Activated T-cell treated with anti-CD3 and anti-CD28 coated beads, Interleukin-2, amount 50 U/mL, for 4 hours (primary cell): ENCODE data around the gene EPHB1. TPM values are rescaled to one million over a fixed set of nuclear protein-coding genes. Genes with fewer than 3 reads are reported as not detected.
"Not testable (repeated sequence)": the region's sequence is repeated elsewhere in the genome, so short reads cannot be mapped to it uniquely, and the experiment has no call there.

ENCODE experiments used
- ATAC-seq, 2 donors: fragments of 200-7000 bp; cut with Tn5 transposase; one replicate each; pipeline ENCODE4 v1.10.0; 2021
- DNase-seq: peaks from one replicate; pipeline ENCODE4 v3.0.0-alpha.2; 2020
- H3K27me3 Mint-ChIP-seq: one replicate; pipeline ENCODE4 v1.8.0; 2021; ENCODE audit warnings: low read depth, mixed read lengths
- H3K36me3 Mint-ChIP-seq: one replicate; pipeline ENCODE4 v1.8.0; 2022; ENCODE audit warnings: mixed read lengths; ENCODE audit not compliant: insufficient read depth
- H3K4me1 Mint-ChIP-seq: one replicate; pipeline ENCODE4 v1.8.0; 2021; ENCODE audit warnings: low read depth, mixed read lengths
- H3K4me3 Mint-ChIP-seq: one replicate; pipeline ENCODE4 v1.8.0; 2021; ENCODE audit warnings: mild to moderate bottlenecking, moderate library complexity, mixed read lengths
- H3K9me3 Mint-ChIP-seq: one replicate; pipeline ENCODE4 v1.8.0; 2021; ENCODE audit warnings: mixed read lengths
- total RNA-seq, 3 donors: library from RNA; stranded (reverse); gene quantifications; one replicate each; pipeline ENCODE4 v1.2.1, GENCODE V29; 2021

EPHB1 gene
- total RNA-seq, 3 donors from 2014 or later = 0.50 to 0.71 (median 0.68) TPM

DNA sequence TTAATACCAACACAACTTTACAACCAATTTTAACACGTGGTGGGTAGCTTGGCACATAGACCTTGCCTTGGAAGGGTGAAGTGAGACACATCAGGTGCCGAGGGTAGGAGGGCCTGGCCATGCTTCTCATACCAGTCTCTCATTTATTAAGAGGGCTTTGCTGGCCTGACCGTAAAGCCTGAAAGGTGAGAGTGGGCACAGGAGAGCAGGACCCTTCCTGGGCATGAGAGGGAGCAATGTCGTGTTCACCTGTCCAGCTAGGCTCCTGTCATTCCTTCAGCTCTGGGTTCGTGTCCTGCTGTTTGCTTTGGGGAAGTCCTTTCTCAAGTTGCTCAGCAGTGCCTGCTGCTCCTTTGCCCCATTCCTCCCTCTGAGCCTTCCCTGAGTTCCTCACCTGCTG, 294.4 kb downstream of the EPHB1 start:
- no peaks in the 10 kb centered on the region for H3K4me1 Mint-ChIP-seq
- H3K4me3 Mint-ChIP-seq = no peak overlapping the region
- H3K27me3 Mint-ChIP-seq = no peaks in the 10 kb centered on the region
- H3K36me3 Mint-ChIP-seq = no peaks in the 10 kb centered on the region
- H3K9me3 Mint-ChIP-seq = no peaks in the 10 kb centered on the region
- ATAC-seq (no peak), DNase-seq (no peak)

DNA sequence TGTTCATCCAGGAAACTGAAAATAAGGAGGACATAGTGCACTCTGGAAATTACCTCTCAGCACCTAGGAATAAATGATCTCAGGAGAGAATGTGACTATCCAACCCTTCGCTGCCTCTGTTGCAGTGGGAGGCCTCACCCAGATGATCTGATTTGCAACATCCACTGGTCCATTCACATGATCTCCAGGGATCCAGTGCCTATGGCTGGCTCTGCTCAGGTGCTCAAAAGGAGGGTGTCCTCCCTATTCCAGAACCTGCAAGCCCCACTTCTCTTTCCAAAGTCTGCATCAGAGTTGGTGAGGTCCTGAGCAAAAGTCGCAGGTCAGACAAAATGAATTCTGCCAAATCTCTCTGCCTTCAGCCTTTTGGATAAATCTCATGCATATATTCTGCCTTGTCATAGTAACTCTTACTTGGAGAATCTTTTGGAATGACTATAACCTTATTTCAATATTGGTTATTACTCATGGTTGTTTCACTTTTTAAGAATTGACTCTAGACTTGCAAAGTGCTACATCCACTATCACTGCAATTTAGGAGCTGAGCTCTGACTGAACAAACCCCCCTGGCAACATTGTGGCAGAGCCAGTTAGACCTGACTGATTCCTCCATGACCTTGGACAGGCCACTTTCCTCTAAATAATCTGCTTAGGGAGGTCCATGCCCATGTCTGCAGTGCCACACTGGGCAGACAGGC, 295.1 kb downstream of the EPHB1 start:
- Mint-ChIP-seq H3K36me3 (no peaks in the 10 kb centered on the region), H3K4me3 (no peak overlapping the region), H3K27me3 (no peaks in the 10 kb centered on the region), H3K9me3 (no peaks in the 10 kb centered on the region), H3K4me1 (no peaks in the 10 kb centered on the region)
- ATAC-seq (no peak), DNase-seq (no peak)

- H3K36me3 Mint-ChIP-seq = no peaks in the 10 kb centered on the region
- no peaks in the 10 kb centered on the region for H3K9me3 Mint-ChIP-seq
- no peak overlapping the region for H3K4me3 Mint-ChIP-seq
- ATAC-seq = no peak
- H3K4me1 Mint-ChIP-seq = no peaks in the 10 kb centered on the region
- no peaks in the 10 kb centered on the region for H3K27me3 Mint-ChIP-seq
- no peak for DNase-seq
These were observed 296.9 kb downstream of the EPHB1 start for GRCh38 chr3:135091946-135092345.

DNA sequence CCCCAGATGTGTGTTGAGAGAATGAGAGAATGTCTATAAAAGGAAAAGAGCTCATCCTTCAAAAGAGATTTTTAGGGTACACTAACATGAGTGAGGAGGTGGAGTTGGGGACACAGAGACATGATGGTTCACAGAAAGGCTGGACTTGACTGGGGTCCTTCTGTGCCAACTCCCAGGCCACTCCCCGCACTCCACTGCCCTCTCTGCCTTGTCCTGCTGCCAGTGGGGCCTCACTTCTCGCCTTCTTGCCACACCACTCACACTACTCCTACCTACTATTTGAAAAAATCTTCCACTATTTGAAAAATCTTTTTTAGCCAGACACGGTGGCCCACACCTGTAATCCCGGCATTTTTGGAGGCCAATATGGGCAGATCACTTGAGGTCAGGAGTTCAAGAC, 298.1 kb downstream of the EPHB1 start:
- no peak overlapping the region for H3K4me3 Mint-ChIP-seq
- no peak for DNase-seq
- H3K4me1 Mint-ChIP-seq = no peaks in the 10 kb centered on the region
- no peaks in the 10 kb centered on the region for H3K27me3 Mint-ChIP-seq
- no peaks in the 10 kb centered on the region for H3K9me3 Mint-ChIP-seq
- H3K36me3 Mint-ChIP-seq = no peaks in the 10 kb centered on the region
- ATAC-seq = no peak

DNA sequence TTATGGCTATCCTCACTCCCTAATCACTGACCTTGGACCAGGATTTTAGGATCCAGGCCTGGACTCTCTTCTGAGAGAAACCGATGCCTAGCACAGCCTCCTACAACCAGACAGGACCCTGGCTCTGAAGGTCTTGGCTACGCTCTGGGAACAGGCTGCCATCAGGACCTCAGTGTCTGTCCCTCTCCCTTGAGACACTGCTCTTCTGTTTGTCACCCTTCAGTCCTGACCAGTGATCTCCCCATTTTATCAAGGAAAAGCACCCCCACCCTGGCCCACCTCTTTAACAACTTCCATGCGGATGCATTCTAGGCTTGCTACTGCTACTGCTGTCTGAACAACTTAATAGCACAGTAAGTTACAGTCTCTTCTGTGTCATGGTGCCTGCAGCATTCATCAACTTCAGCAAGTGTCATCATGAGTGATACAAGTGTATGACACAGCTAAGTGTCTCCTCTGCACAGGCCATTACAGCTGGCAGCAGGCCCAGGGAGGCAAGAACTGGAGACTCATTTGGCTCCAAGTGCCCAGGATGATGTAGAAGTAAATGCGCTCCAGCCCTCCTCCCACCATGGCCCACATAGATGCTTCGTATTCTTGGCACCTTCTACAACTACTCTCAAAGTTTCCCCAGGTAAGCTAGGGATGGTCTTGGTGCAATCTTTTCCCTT, 302.4 kb downstream of the EPHB1 start:
- no peak for DNase-seq
- ATAC-seq = no peak
- Mint-ChIP-seq H3K27me3 (no peaks in the 10 kb centered on the region), H3K9me3 (no peaks in the 10 kb centered on the region), H3K4me3 (no peak overlapping the region), H3K36me3 (no peaks in the 10 kb centered on the region), H3K4me1 (no peaks in the 10 kb centered on the region)

GRCh38 chr3:135099734-135100355, 304.8 kb downstream of the EPHB1 start:
- H3K27me3 Mint-ChIP-seq = no peaks in the 10 kb centered on the region
- H3K36me3 Mint-ChIP-seq = no peaks in the 10 kb centered on the region
- H3K9me3 Mint-ChIP-seq = no peaks in the 10 kb centered on the region
- ATAC-seq (no peak), DNase-seq (no peak)
- no peaks in the 10 kb centered on the region for H3K4me1 Mint-ChIP-seq
- no peak overlapping the region for H3K4me3 Mint-ChIP-seq

- H3K36me3 Mint-ChIP-seq = no peaks in the 10 kb centered on the region
- H3K4me3 Mint-ChIP-seq = no peak overlapping the region
- no peaks in the 10 kb centered on the region for H3K9me3 Mint-ChIP-seq
- peaks cover 1% of the 10 kb centered on the region for H3K27me3 Mint-ChIP-seq
- no peaks in the 10 kb centered on the region for H3K4me1 Mint-ChIP-seq
- DNase-seq (no peak), ATAC-seq (no peak)
These were observed 305.3 kb downstream of the EPHB1 start for GRCh38 chr3:135100366-135100765.

- H3K4me3 Mint-ChIP-seq = no peak overlapping the region
- H3K9me3 Mint-ChIP-seq = no peaks in the 10 kb centered on the region
- H3K4me1 Mint-ChIP-seq = no peaks in the 10 kb centered on the region
- no peak for DNase-seq
- ATAC-seq = no peak
- H3K36me3 Mint-ChIP-seq = no peaks in the 10 kb centered on the region
- H3K27me3 Mint-ChIP-seq = peaks cover 1% of the 10 kb centered on the region
These were observed 308.9 kb downstream of the EPHB1 start for GRCh38 chr3:135103917-135104316.

- no peaks in the 10 kb centered on the region for H3K4me1 Mint-ChIP-seq
- H3K27me3 Mint-ChIP-seq = peaks cover 1% of the 10 kb centered on the region
- DNase-seq (no peak), ATAC-seq (no peak)
- H3K36me3 Mint-ChIP-seq = no peaks in the 10 kb centered on the region
- no peak overlapping the region for H3K4me3 Mint-ChIP-seq
- H3K9me3 Mint-ChIP-seq = no peaks in the 10 kb centered on the region
These were observed 311.4 kb downstream of the EPHB1 start for GRCh38 chr3:135106445-135106844.

GRCh38 chr3:135107043-135107442, 312.0 kb downstream of the EPHB1 start:
- Mint-ChIP-seq H3K36me3 (no peaks in the 10 kb centered on the region), H3K27me3 (peaks cover 1% of the 10 kb centered on the region), H3K9me3 (no peaks in the 10 kb centered on the region), H3K4me3 (no peak overlapping the region), H3K4me1 (no peaks in the 10 kb centered on the region)
- ATAC-seq = no peak
- no peak for DNase-seq

GRCh38 chr3:135109681-135110080, 314.6 kb downstream of the EPHB1 start:
- ATAC-seq (no peak), DNase-seq (no peak)
- H3K4me1 Mint-ChIP-seq = no peaks in the 10 kb centered on the region
- H3K4me3 Mint-ChIP-seq = no peak overlapping the region
- H3K36me3 Mint-ChIP-seq = no peaks in the 10 kb centered on the region
- H3K27me3 Mint-ChIP-seq = peaks cover 1% of the 10 kb centered on the region
- no peaks in the 10 kb centered on the region for H3K9me3 Mint-ChIP-seq

GRCh38 chr3:135114551-135114950, 319.5 kb downstream of the EPHB1 start:
- not testable (repeated sequence) for H3K9me3 Mint-ChIP-seq, DNase-seq, H3K27me3 Mint-ChIP-seq, H3K4me1 Mint-ChIP-seq, ATAC-seq, H3K36me3 Mint-ChIP-seq, H3K4me3 Mint-ChIP-seq

- H3K27me3 Mint-ChIP-seq = no peaks in the 10 kb centered on the region
- no peak overlapping the region for H3K4me3 Mint-ChIP-seq
- no peaks in the 10 kb centered on the region for H3K36me3 Mint-ChIP-seq
- no peaks in the 10 kb centered on the region for H3K4me1 Mint-ChIP-seq
- no peaks in the 10 kb centered on the region for H3K9me3 Mint-ChIP-seq
- DNase-seq (no peak), ATAC-seq (peak in 1 of 2 donors; percentile 18)
These were observed 322.9 kb downstream of the EPHB1 start for GRCh38 chr3:135117977-135118376.

GRCh38 chr3:135118792-135119191, 323.7 kb downstream of the EPHB1 start:
- Mint-ChIP-seq H3K4me3 (no peak overlapping the region), H3K9me3 (no peaks in the 10 kb centered on the region), H3K27me3 (no peaks in the 10 kb centered on the region), H3K4me1 (no peaks in the 10 kb centered on the region), H3K36me3 (no peaks in the 10 kb centered on the region)
- DNase-seq = no peak
- ATAC-seq = no peak
